Measurements from ENCODE around the gene TCP11L2. TPM values are rescaled to one million over a fixed set of nuclear protein-coding genes. Genes with fewer than 3 reads are reported as not detected.
A peak's percentile ranks its signal among the peaks of the same experiment; 100 is the strongest.

TCP11L2 gene
- total and polyA plus RNA-seq, 2 of the 13 experiments (the other 11 are each of a cell fraction or from before 2014, with no cell fraction given), result 4.6 to 24.1 TPM

- TF ChIP-seq ADNP (CRISPR knock-in tag; IDR thresholded peaks at IDR 0.05), result no peak
- no peak for TF ChIP-seq IRX3 (CRISPR knock-in tag; IDR thresholded peaks at IDR 0.05; ENCODE audit: borderline replicate concordance, low read depth)
- TF ChIP-seq ZNF598 (CRISPR knock-in tag; IDR thresholded peaks at IDR 0.05; ENCODE audit: borderline replicate concordance), result no peak
- TF ChIP-seq REST (IDR thresholded peaks at IDR 0.05; ENCODE audit: borderline replicate concordance in 1 of 2, low read depth in 1 of 2, low read length in 2 of 2), result 0 out of 4 replicates have a peak, but pooled peaks of 1 of the 2 experiments have one; percentile 54
- peak; percentile 83; the same call in 1 of the 2 replicates for TF ChIP-seq ESRRA (CRISPR knock-in tag; IDR thresholded peaks at IDR 0.05; ENCODE audit: low read depth)
- TF ChIP-seq ARNT2 (CRISPR knock-in tag; IDR thresholded peaks at IDR 0.05; ENCODE audit: low read depth), result no peak
- TF ChIP-seq SSRP1 (CRISPR knock-in tag; IDR thresholded peaks at IDR 0.05), result no peak
- no peak for TF ChIP-seq ZNF75D (CRISPR knock-in tag; IDR thresholded peaks at IDR 0.05; ENCODE audit: borderline replicate concordance)
- peak; percentile 89 for TF ChIP-seq JUND (CRISPR knock-in tag; IDR thresholded peaks at IDR 0.05)
- TF ChIP-seq, protein P1, sequence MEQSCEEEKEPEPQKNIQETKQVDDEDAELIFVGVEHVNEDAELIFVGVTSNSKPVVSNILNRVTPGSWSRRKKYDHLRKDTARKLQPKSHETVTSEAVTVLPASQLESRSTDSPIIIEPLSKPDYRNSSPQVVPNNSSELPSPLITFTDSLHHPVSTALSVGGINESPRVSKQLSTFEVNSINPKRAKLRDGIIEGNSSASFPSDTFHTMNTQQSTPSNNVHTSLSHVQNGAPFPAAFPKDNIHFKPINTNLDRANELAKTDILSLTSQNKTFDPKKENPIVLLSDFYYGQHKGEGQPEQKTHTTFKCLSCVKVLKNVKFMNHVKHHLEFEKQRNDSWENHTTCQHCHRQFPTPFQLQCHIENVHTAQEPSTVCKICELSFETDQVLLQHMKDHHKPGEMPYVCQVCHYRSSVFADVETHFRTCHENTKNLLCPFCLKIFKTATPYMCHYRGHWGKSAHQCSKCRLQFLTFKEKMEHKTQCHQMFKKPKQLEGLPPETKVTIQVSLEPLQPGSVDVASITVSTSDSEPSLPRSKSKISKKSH (CRISPR knock-in tag; IDR thresholded peaks at IDR 0.05; ENCODE audit: borderline replicate concordance), result no peak
- peak; percentile 47; the same call in 1 of the 2 replicates for TF ChIP-seq NR2C2 (CRISPR knock-in tag; IDR thresholded peaks at IDR 0.05; ENCODE audit: borderline replicate concordance)
- TF ChIP-seq, protein P2, sequence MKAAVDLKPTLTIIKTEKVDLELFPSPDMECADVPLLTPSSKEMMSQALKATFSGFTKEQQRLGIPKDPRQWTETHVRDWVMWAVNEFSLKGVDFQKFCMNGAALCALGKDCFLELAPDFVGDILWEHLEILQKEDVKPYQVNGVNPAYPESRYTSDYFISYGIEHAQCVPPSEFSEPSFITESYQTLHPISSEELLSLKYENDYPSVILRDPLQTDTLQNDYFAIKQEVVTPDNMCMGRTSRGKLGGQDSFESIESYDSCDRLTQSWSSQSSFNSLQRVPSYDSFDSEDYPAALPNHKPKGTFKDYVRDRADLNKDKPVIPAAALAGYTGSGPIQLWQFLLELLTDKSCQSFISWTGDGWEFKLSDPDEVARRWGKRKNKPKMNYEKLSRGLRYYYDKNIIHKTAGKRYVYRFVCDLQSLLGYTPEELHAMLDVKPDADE (CRISPR knock-in tag; IDR thresholded peaks at IDR 0.05), result no peak
- TF ChIP-seq MTERF4 (CRISPR knock-in tag; IDR thresholded peaks at IDR 0.05), result peak; percentile 64
- TF ChIP-seq IRF2 (CRISPR knock-in tag; IDR thresholded peaks at IDR 0.05), result peak; percentile 88
- TF ChIP-seq KDM2A (CRISPR knock-in tag; IDR thresholded peaks at IDR 0.05; ENCODE audit: borderline replicate concordance, low read depth), result 0 out of 2 replicates have a peak, but pooled peaks have one; percentile 62
- TF ChIP-seq TFDP1 (CRISPR knock-in tag; IDR thresholded peaks at IDR 0.05; ENCODE audit: borderline replicate concordance), result no peak; the same call in 1 of the 2 replicates
- no peak for TF ChIP-seq SNAI1 (CRISPR knock-in tag; IDR thresholded peaks at IDR 0.05; ENCODE audit: borderline replicate concordance)
- no peak for TF ChIP-seq ZNF275 (CRISPR knock-in tag; IDR thresholded peaks at IDR 0.05; ENCODE audit: borderline replicate concordance)
Measured at GRCh38 chr12:106284358-106285105, 18.0 kb upstream of the TCP11L2 start (continued).
